HUES64 (cell line): ENCODE measurements around the gene GINS1.
"Not testable (repeated sequence)": the region's sequence is repeated elsewhere in the genome, so short reads cannot be mapped to it uniquely, and the experiment has no call there.

Experiments used
- H3K27ac ChIP-seq: 2 replicates; pipeline ENCODE4 v1.7.0; 2013; ENCODE audit warnings: low read depth, low read length, inconsistent platforms
- H3K27me3 ChIP-seq: 2 replicates; pipeline ENCODE4 v1.6.1; 2013; ENCODE audit warnings: mild to moderate bottlenecking, low read length; ENCODE audit not compliant: insufficient read depth
- H3K36me3 ChIP-seq: 2 replicates; pipeline ENCODE4 v1.6.1; 2013; ENCODE audit warnings: mild to moderate bottlenecking, low read length; ENCODE audit not compliant: insufficient read depth
- H3K4me1 ChIP-seq: 2 replicates; pipeline ENCODE4 v1.6.1; 2013; ENCODE audit warnings: mild to moderate bottlenecking, low read length, moderate library complexity; ENCODE audit not compliant: insufficient read depth
- H3K4me3 ChIP-seq: 2 replicates; pipeline ENCODE4 v1.5.1; 2013; ENCODE audit warnings: mild to moderate bottlenecking, low read length, moderate library complexity
- H3K9ac ChIP-seq: 2 replicates; pipeline ENCODE4 v1.6.1; 2013; ENCODE audit warnings: mild to moderate bottlenecking, low read depth, low read length
- H3K9me3 ChIP-seq: 2 replicates; pipeline ENCODE4 v1.6.1; 2013; ENCODE audit warnings: low read depth, low read length; ENCODE audit not compliant: insufficient read depth
- WGBS: fragments of 150-250, 120-280 bp; methylation state at CpG from one replicate; pipeline ENCODE4 v1.1.7; 2013; ENCODE audit warnings: missing lambda C conversion rate; 5-methylcytosine and 5-hydroxymethylcytosine counted together

Gene GINS1

DNA sequence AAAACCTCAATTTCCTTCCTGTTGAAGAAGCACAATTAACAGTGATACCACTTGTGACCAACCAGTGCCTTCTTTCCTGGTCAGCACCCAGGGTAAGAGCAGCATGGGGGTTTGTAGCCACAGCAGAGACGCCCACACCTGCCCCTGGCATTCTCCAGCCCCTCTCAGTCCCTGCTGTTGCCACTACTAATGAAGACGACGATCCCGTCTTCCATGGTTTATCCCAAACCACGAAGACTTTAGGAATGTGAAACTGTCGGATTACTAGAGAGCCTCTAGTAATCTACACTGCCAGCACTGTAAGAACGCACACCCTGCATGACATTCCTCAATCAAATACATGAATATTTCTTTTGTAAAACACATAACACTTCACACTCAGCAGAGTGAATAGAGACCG is 60.0 kb downstream of the GINS1 start:
- H3K9me3 ChIP-seq, result no peaks in the 10 kb centered on the region
- 96% methylated on average over 8 of the region's 8 CpGs for WGBS
- H3K9ac ChIP-seq, result no peak overlapping the region
- H3K4me3 ChIP-seq, result no peak overlapping the region
- H3K36me3 ChIP-seq, result peaks cover 71% of the 10 kb centered on the region
- H3K4me1 ChIP-seq, result no peaks in the 10 kb centered on the region
- no peak overlapping the region for H3K27ac ChIP-seq
- H3K27me3 ChIP-seq, result no peaks in the 10 kb centered on the region

DNA sequence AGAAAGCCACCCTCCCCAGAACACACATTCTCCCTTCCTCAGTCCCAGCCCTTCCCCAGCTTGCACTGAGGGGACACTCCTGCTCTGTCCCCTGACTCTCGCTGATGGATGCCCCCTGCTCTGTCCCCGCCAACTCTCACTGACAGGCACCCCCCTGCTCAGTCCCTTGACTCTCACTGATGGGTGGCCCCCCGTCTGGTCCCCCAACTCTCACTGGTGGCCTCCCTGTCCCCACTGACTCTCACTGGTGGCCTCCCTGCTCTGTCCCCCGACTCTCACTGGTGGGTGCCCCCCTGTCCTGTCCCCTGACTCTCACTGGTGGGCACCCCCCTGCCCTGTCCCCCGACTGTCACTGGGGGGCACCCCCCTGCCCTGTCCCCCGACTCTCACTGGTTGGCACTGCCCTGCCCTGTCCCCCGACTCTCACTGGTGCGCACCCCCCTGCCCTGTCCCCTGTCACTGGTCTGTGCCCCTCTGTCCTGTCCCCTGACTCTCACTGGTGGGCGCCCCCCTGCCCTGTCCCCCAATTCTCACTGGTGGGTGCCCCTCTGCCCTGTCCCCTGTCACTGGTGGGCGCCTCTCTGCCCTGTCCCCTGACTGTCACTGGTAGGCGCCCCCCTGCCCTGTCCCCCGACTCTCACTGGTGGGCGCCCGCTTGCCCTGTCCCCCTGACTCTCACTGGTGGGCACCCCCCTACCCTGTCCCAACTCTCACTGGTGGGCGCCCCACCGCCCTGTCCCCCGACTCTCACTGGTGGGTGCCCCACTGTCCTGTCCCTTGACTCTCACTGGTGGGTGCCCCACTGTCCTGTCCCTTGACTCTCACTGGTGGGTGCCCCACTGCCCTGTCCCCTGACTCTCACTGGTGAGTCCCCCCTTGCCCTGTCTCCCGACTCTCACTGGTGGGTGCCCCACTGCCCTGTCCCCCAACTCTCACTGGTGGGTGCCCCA is 60.9 kb downstream of the GINS1 start:
- H3K4me3 ChIP-seq, result no peak overlapping the region
- 95% methylated on average over 17 of the region's 18 CpGs for WGBS
- H3K9me3 ChIP-seq, result no peaks in the 10 kb centered on the region
- no peaks in the 10 kb centered on the region for H3K4me1 ChIP-seq
- H3K36me3 ChIP-seq, result peaks cover 70% of the 10 kb centered on the region
- H3K27me3 ChIP-seq, result no peaks in the 10 kb centered on the region
- H3K27ac ChIP-seq, result no peak overlapping the region
- no peak overlapping the region for H3K9ac ChIP-seq

DNA sequence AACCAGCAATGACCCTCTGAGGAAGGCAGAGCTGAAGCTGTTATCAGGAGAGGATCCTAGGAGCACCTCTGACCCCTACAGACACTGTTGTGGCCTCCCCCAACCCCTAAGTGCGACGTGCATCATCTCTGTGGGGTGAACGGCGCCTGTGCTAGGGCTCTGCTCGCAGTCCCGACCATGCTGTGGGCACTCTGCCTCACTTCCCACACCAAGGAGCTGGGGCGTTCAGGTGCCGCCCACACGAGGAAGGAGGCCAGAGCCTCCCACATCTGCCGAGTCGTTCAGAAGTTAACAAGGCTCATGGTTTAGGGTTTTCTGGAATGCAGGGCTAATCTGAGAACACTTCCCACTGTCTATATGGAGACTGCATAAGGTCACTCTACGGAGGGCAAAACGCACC is 62.1 kb downstream of the GINS1 start:
- H3K27ac ChIP-seq, result no peak overlapping the region
- no peak overlapping the region for H3K9ac ChIP-seq
- H3K27me3 ChIP-seq, result no peaks in the 10 kb centered on the region
- peaks cover 67% of the 10 kb centered on the region for H3K36me3 ChIP-seq
- WGBS, result 94% methylated on average over 13 of the region's 13 CpGs
- no peaks in the 10 kb centered on the region for H3K4me1 ChIP-seq
- no peak overlapping the region for H3K4me3 ChIP-seq
- no peaks in the 10 kb centered on the region for H3K9me3 ChIP-seq

DNA sequence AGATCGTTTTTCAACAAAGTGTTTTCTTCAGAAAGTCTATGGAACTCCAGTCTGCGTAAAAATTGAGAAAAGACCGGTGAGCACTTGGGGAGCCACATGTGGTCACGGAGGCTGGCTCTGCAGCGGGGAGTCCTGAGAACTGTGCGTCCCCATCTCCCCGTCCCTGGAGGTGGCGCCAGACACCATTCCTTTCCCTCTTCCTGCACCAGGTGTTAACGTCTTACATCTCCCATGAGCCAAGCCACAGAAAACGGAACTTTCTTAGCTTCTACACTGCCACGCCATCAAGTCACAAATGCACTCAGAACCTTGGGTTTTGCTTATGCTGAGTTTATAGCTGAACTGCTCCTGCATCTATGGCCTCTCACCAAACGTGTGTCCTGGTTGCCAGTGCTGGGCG is 62.6 kb downstream of the GINS1 start:
- Histone ChIP-seq H3K9me3 (no peaks in the 10 kb centered on the region), H3K4me1 (no peaks in the 10 kb centered on the region), H3K36me3 (peaks cover 63% of the 10 kb centered on the region), H3K4me3 (no peak overlapping the region), H3K27ac (no peak overlapping the region), H3K9ac (no peak overlapping the region), H3K27me3 (no peaks in the 10 kb centered on the region)
- 75% methylated on average over 13 of the region's 13 CpGs for WGBS

DNA sequence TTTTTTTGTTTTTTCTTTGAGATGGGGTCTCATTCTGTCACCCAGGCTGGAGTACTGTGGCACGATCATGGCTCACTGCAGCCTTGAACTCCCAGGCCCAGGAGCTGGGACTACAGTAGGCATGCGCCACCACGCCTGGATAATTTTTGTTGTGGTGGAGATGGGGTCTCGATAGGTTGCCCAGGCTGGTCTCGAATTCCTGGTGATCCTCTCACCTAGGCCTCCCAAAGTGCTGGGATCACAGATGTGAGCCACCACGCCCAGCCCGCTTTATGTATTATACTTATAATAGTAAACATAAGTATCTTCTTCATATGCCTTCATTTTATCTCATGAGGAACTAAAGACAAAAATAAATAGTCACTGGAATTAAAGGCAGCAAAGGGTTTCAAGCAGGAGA is 63.5 kb downstream of the GINS1 start:
- no peaks in the 10 kb centered on the region for H3K4me1 ChIP-seq
- H3K4me3 ChIP-seq, result no peak overlapping the region
- H3K27ac ChIP-seq, result no peak overlapping the region
- 92% methylated on average over 5 of the region's 7 CpGs for WGBS
- no peak overlapping the region for H3K9ac ChIP-seq
- H3K9me3 ChIP-seq, result no peaks in the 10 kb centered on the region
- no peaks in the 10 kb centered on the region for H3K27me3 ChIP-seq
- H3K36me3 ChIP-seq, result peaks cover 61% of the 10 kb centered on the region

DNA sequence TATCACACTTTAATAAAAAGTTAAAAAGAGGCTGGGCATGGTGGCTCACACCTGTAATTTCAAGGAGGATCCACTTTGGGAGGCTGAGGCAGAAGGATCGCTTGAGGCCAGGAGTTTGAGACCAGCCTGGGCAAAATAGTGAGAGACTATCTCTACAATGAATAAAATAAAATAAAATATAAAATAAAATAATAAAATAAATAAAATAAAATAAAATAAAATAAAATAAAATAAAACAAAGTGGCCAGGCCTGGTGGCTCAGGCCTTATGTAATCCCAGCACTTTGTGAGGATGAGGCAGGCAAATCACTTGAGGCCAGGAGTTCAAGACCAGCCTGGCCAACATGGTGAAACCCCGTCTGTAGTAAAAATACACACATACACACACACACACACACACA is 65.8 kb downstream of the GINS1 start:
- WGBS, result 82% methylated on average over 1 of the region's 2 CpGs
- H3K27me3 ChIP-seq, H3K9ac ChIP-seq, H3K9me3 ChIP-seq, H3K4me3 ChIP-seq, H3K27ac ChIP-seq, H3K4me1 ChIP-seq: not testable (repeated sequence)
- peaks cover 50% of the 10 kb centered on the region for H3K36me3 ChIP-seq

DNA sequence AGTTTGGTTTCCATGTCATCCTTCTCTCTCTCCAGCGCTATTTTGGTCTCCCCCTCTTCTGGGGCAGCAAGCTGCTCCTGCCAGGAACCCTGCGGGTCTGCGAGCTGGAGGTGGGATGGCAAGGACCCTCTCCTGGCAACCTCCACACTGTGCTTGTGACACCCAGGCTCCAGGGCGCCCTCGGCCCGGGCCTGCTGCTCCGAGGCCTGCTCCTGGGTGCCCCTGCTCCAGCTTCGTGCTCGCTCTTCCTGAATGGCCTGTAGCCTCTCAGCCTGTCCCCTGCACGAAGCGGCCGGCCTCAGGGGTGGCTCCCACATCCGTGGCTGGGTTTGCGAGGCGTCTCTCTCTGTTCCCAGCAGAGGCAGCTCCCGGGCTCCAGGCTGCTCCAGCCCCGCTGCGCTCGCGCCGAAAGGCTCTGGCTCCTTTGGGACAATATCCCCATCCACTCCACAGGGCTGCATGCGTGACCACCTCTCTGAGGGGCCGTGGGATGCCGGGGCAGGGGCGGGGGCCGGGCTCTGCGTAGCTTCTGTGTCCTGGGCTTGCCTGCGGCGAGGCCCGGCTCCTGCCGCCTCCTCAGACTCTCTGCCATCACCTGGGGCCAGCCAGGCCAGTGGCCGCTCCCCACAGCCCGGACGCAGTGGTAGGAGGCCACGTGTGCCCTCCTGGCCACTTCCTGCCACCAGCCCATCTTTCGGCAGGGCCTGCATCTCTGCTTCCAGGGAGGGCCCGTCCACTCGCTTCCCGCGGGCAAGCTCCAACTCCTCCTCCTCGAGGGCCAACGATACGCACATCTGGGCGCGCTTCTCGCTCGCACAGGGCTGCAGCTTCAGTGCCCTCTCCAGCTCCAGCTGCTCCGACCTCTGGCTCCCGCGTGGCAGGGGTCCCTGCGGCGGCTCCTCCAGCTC is 68.9 kb downstream of the GINS1 start:
- Histone ChIP-seq H3K27me3 (no peaks in the 10 kb centered on the region), H3K4me3 (no peak overlapping the region), H3K36me3 (peaks cover 68% of the 10 kb centered on the region), H3K4me1 (no peaks in the 10 kb centered on the region), H3K27ac (no peak overlapping the region), H3K9ac (no peak overlapping the region), H3K9me3 (no peaks in the 10 kb centered on the region)
- 97% methylated on average over 52 of the region's 52 CpGs for WGBS

DNA sequence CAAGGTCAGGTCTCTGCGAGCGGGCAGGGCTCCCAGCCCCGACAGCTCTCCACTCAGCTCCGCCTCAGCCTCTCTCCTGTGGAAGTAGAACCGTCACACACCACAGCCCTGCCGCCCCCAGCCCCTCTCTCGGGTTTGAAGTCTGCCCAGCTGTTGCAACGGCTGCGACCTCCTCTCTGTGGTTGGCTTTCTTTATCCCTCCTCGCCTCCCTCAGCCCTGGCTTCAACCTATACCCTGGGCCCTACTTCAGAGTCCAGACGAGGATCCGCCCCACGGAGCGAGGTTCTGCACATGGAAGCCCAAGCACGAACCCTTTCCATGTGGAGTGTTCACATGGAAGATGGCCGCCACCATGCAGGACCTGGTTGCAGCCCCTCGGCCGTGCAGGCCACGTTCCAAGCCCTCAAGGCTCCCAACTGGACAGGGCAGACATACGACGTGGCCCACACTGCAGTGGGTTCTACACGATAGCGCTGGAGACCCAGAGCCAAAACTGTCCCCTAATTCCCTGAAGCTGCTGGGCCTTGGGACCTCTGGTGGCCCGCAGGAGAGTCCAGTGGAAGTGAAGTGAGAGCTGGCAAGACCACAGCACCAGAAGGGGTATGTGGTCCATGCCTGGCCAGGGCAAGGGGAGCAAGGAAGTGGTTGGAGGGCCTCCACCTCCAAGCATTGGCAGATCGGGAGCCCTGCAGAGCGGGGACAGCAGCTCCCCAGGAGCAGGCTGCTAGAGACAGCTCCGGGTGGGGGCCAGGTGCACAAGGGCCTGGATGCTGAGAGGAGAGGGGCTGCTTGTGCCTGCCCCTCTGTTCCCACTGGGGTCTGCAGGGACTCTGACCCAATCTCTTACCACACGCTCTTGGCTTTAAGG is 69.8 kb downstream of the GINS1 start:
- Histone ChIP-seq H3K9me3 (no peaks in the 10 kb centered on the region), H3K4me3 (no peak overlapping the region), H3K4me1 (no peaks in the 10 kb centered on the region), H3K27me3 (no peaks in the 10 kb centered on the region), H3K9ac (no peak overlapping the region), H3K27ac (no peak overlapping the region), H3K36me3 (peaks cover 68% of the 10 kb centered on the region)
- WGBS, result 96% methylated on average over 28 of the region's 28 CpGs

DNA sequence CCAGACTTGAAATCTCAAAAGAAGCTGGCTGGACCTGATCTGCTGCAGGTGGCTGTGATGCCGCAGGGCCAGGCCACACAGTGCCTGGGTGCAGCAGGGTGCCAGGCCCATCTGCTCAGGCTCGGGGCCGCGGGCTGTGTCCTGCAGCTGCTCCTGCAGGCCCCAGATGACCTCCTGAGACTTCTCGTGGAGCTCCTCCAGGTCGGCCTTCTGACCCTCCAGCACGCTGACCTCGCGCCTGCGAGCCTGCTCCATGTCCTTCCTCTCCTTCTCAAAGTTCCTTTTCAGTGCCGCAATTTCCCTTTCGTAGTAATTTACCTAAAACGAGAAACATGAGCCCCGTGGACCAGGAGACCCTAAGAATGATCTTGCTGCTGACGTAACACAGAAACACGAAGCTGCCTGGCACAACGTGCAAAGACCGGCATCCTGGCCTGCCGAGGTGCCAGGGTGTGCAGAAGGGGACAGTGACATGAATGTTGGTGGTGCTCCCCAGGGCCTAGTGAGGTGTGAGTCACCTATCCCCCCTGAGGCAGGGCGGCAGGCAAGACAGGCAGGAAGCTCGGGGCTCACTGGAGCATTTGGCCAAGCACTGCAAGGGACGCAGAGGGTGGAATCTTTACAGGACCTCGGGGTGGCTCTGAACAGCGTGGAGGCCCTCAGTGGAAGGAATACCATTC is 71.6 kb downstream of the GINS1 start:
- H3K36me3 ChIP-seq, result peaks cover 63% of the 10 kb centered on the region
- no peaks in the 10 kb centered on the region for H3K4me1 ChIP-seq
- no peak overlapping the region for H3K9ac ChIP-seq
- 94% methylated on average over 24 of the region's 24 CpGs for WGBS
- no peak overlapping the region for H3K27ac ChIP-seq
- no peaks in the 10 kb centered on the region for H3K27me3 ChIP-seq
- no peak overlapping the region for H3K4me3 ChIP-seq
- H3K9me3 ChIP-seq, result no peaks in the 10 kb centered on the region

DNA sequence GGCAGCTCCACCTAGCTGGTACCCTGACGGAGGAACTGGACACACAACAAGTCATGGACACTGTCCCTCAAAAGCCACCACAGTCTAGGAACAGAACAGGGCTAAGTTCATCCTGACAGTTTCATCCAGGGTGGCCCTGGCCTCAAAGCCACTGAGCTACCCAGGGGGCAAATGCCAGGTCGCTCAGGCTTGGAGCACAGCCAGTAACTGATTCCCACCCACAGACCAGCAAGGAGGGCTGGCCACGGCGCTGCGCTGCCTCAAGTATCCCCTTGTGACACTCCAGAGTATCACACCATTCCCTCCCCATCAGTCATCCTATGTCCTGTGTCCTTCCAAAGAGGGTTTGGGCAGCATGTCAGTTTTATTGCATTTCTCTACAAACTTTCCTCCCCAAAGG is 72.2 kb downstream of the GINS1 start:
- peaks cover 69% of the 10 kb centered on the region for H3K36me3 ChIP-seq
- no peak overlapping the region for H3K4me3 ChIP-seq
- H3K9me3 ChIP-seq, result no peaks in the 10 kb centered on the region
- H3K27ac ChIP-seq, result no peak overlapping the region
- 98% methylated on average over 5 of the region's 5 CpGs for WGBS
- no peaks in the 10 kb centered on the region for H3K27me3 ChIP-seq
- H3K9ac ChIP-seq, result no peak overlapping the region
- no peaks in the 10 kb centered on the region for H3K4me1 ChIP-seq
